Measurements from ENCODE around the gene CD14.

GRCh38 chr5:140664030-140664358 lies 31.0 kb upstream of the CD14 start:
- TF ChIP-seq, protein P1, sequence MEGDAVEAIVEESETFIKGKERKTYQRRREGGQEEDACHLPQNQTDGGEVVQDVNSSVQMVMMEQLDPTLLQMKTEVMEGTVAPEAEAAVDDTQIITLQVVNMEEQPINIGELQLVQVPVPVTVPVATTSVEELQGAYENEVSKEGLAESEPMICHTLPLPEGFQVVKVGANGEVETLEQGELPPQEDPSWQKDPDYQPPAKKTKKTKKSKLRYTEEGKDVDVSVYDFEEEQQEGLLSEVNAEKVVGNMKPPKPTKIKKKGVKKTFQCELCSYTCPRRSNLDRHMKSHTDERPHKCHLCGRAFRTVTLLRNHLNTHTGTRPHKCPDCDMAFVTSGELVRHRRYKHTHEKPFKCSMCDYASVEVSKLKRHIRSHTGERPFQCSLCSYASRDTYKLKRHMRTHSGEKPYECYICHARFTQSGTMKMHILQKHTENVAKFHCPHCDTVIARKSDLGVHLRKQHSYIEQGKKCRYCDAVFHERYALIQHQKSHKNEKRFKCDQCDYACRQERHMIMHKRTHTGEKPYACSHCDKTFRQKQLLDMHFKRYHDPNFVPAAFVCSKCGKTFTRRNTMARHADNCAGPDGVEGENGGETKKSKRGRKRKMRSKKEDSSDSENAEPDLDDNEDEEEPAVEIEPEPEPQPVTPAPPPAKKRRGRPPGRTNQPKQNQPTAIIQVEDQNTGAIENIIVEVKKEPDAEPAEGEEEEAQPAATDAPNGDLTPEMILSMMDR (IDR thresholded peaks at IDR 0.05) = no peak
- TF ChIP-seq POLR2A (IDR thresholded peaks at IDR 0.05) = no peak

Data from esophagus squamous epithelium (tissue), 4 donors.